Measurements from ENCODE around the gene APPBP2. TPM values are rescaled to one million over a fixed set of nuclear protein-coding genes. Genes with fewer than 3 reads are reported as not detected.

Gene APPBP2
- polyA plus RNA-seq, 1 of the 3 experiments (the other 2 are of a cell fraction), result 7.6 TPM

DNA sequence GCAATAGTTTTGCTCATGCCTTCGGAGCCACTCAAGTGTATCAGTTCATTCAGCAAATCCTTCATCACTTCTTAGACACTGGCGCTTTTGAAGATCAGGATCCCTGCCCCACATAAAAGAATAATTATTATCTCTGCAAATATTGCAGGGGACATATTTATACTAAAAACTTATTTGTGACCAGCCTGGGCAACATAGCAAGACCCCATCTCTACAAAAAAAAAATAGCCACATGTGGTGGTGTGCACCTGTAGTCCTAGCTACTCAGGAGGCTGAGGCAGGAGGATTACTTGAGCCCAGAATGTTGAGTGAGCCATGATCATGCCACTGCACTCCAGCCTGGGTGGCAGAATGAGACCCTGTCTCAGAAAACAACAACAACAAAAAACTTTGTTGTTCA lies 1.7 kb upstream of the APPBP2 start:
- no peaks in the 10 kb centered on the region for H3K9me3 ChIP-seq
- H4K20me1 ChIP-seq (ENCODE audit: insufficient read depth), result peaks cover 22% of the 10 kb centered on the region
- peaks cover 0 to 14% of the 10 kb centered on the region in 2 experiments; a peak in 2 of 4 replicates for H3K4me1 ChIP-seq (ENCODE audit: control insufficient read depth in 1 of 2, insufficient read depth in 2 of 2, low read depth in 1 of 2, low read length in 1 of 2)
- peaks cover 3% of the 10 kb centered on the region for H3F3A ChIP-seq (replicated peaks; ENCODE audit: insufficient read depth)
- TF ChIP-seq, protein P1, sequence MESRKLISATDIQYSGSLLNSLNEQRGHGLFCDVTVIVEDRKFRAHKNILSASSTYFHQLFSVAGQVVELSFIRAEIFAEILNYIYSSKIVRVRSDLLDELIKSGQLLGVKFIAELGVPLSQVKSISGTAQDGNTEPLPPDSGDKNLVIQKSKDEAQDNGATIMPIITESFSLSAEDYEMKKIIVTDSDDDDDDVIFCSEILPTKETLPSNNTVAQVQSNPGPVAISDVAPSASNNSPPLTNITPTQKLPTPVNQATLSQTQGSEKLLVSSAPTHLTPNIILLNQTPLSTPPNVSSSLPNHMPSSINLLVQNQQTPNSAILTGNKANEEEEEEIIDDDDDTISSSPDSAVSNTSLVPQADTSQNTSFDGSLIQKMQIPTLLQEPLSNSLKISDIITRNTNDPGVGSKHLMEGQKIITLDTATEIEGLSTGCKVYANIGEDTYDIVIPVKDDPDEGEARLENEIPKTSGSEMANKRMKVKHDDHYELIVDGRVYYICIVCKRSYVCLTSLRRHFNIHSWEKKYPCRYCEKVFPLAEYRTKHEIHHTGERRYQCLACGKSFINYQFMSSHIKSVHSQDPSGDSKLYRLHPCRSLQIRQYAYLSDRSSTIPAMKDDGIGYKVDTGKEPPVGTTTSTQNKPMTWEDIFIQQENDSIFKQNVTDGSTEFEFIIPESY (IDR thresholded peaks at IDR 0.05; ENCODE audit: borderline replicate concordance, low read depth), result no peak
- H2AFZ ChIP-seq (ENCODE audit: low read depth), result no peak overlapping the region
- H3K27ac ChIP-seq (ENCODE audit: low read depth in 2 of 2, low read length in 1 of 2), result no peak overlapping the region
- H3K9me2 ChIP-seq, result no peaks in the 10 kb centered on the region
- H3K9ac ChIP-seq, result no peak overlapping the region
- H3K79me2 ChIP-seq (ENCODE audit: insufficient read depth), result peaks cover 52% of the 10 kb centered on the region
- WGBS (ENCODE audit: low lambda C conversion rate), result 100% methylated on average over 2 of the region's 2 CpGs
- DNase-seq, result no peak
- peaks cover 0 to 5% of the 10 kb centered on the region in 2 experiments for H3K36me3 ChIP-seq (replicated peaks in 1 of 2; ENCODE audit: control insufficient read depth in 1 of 2, insufficient read depth in 2 of 2, low read length in 1 of 2)
- no peak overlapping the region for H3K4me2 ChIP-seq
- no peaks in the 10 kb centered on the region for H3K27me3 ChIP-seq (ENCODE audit: insufficient read depth)
- no peak overlapping the region for H3K4me3 ChIP-seq (ENCODE audit: low read depth in 2 of 2, low read length in 1 of 2)
- CTCF ChIA-PET, result interaction anchor here (0.6 to 2.0 kb wide), 2 partner anchors 9 to 102 kb away, joined by 3 to 7 read pairs; no protein-coding TSS in a partner anchor
- POLR2A ChIA-PET, result no interaction called here

DNA sequence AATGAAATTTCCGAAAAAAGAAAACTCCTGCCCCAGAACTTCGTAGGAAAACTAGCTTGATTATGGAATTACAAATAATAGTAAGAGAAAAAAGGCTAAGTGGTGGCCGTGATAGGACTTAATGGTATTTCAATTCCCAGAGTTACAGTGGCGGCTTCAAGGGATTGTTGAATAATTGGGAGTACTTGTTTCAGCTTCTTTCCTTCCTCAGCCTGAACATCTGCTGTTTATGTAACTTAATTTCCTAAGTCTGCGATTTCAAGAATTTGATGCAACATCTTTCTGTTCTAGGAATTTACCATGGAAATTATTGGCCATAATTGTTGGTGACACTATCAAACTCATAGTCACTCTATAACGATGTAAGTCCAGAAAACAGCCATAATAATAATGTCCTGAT lies 684 bp upstream of the APPBP2 start:
- Histone ChIP-seq H3K9me2 (no peaks in the 10 kb centered on the region), H3K79me2 (ENCODE audit: insufficient read depth) (peaks cover 62% of the 10 kb centered on the region), H3K9me3 (no peaks in the 10 kb centered on the region), H3K4me2 (peak overlapping the region; percentile 78), H3K36me3 (replicated peaks in 1 of 2; ENCODE audit: control insufficient read depth in 1 of 2, insufficient read depth in 2 of 2, low read length in 1 of 2) (no peaks in the 10 kb centered on the region), H3K9ac (peak overlapping the region; percentile 98), H3K4me3 (ENCODE audit: low read depth in 2 of 2, low read length in 1 of 2) (peak overlapping the region; percentile 90 to 93), H3K27me3 (ENCODE audit: insufficient read depth) (no peaks in the 10 kb centered on the region), H3K4me1 (ENCODE audit: control insufficient read depth in 1 of 2, insufficient read depth in 2 of 2, low read depth in 1 of 2, low read length in 1 of 2) (peaks cover 0 to 14% of the 10 kb centered on the region in 2 experiments; a peak in 2 of 4 replicates), H3F3A (replicated peaks; ENCODE audit: insufficient read depth) (peaks cover 3% of the 10 kb centered on the region), H4K20me1 (ENCODE audit: insufficient read depth) (peaks cover 32% of the 10 kb centered on the region), H3K27ac (ENCODE audit: low read depth in 2 of 2, low read length in 1 of 2) (peak overlapping the region; percentile 97 to 99), H2AFZ (ENCODE audit: low read depth) (peak overlapping the region; percentile 87)
- DNase-seq, result peak; percentile 32
- CTCF ChIA-PET, result interaction anchor here (1.1 to 2.8 kb wide), 4 partner anchors 9 to 112 kb away, joined by 3 to 12 read pairs (median 7); no protein-coding TSS in a partner anchor
- 5% methylated on average over 6 of the region's 6 CpGs for WGBS (ENCODE audit: low lambda C conversion rate)
- POLR2A ChIA-PET, result interaction anchor here (0.6 to 1.3 kb wide), 7 partner anchors 8 to 90 kb away, joined by 3 to 5 read pairs (median 3); partner anchors contain the start of gene PPM1D
- no peak for TF ChIP-seq SIN3A (IDR thresholded peaks at IDR 0.05; ENCODE audit: borderline replicate concordance, low read depth, low read length)
- TF ChIP-seq TAF1 (IDR thresholded peaks at IDR 0.05; ENCODE audit: borderline replicate concordance, low read depth, low read length), result no peak
- TF ChIP-seq SMC3 (IDR thresholded peaks at IDR 0.05; ENCODE audit: low read depth, low read length), result no peak
- no peak for TF ChIP-seq MEF2A (IDR thresholded peaks at IDR 0.05; ENCODE audit: borderline replicate concordance, low read depth)
- TF ChIP-seq, protein P1 (IDR thresholded peaks at IDR 0.05; ENCODE audit: borderline replicate concordance, low read depth), result no peak
- no peak for TF ChIP-seq TCF12 (IDR thresholded peaks at IDR 0.05)
- TF ChIP-seq RXRA (IDR thresholded peaks at IDR 0.05; ENCODE audit: borderline replicate concordance, low read depth), result no peak
- TF ChIP-seq ELF1 (IDR thresholded peaks at IDR 0.05), result no peak
- TF ChIP-seq, protein P2, sequence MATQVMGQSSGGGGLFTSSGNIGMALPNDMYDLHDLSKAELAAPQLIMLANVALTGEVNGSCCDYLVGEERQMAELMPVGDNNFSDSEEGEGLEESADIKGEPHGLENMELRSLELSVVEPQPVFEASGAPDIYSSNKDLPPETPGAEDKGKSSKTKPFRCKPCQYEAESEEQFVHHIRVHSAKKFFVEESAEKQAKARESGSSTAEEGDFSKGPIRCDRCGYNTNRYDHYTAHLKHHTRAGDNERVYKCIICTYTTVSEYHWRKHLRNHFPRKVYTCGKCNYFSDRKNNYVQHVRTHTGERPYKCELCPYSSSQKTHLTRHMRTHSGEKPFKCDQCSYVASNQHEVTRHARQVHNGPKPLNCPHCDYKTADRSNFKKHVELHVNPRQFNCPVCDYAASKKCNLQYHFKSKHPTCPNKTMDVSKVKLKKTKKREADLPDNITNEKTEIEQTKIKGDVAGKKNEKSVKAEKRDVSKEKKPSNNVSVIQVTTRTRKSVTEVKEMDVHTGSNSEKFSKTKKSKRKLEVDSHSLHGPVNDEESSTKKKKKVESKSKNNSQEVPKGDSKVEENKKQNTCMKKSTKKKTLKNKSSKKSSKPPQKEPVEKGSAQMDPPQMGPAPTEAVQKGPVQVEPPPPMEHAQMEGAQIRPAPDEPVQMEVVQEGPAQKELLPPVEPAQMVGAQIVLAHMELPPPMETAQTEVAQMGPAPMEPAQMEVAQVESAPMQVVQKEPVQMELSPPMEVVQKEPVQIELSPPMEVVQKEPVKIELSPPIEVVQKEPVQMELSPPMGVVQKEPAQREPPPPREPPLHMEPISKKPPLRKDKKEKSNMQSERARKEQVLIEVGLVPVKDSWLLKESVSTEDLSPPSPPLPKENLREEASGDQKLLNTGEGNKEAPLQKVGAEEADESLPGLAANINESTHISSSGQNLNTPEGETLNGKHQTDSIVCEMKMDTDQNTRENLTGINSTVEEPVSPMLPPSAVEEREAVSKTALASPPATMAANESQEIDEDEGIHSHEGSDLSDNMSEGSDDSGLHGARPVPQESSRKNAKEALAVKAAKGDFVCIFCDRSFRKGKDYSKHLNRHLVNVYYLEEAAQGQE (IDR thresholded peaks at IDR 0.05; ENCODE audit: low read depth, low read length), result no peak
- TF ChIP-seq, protein P3, sequence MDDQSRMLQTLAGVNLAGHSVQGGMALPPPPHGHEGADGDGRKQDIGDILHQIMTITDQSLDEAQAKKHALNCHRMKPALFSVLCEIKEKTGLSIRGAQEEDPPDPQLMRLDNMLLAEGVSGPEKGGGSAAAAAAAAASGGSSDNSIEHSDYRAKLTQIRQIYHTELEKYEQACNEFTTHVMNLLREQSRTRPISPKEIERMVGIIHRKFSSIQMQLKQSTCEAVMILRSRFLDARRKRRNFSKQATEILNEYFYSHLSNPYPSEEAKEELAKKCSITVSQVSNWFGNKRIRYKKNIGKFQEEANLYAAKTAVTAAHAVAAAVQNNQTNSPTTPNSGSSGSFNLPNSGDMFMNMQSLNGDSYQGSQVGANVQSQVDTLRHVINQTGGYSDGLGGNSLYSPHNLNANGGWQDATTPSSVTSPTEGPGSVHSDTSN (IDR thresholded peaks at IDR 0.05), result no peak
- TF ChIP-seq YY1 (IDR thresholded peaks at IDR 0.05; ENCODE audit: low read depth), result no peak
- no peak for TF ChIP-seq NFIC (IDR thresholded peaks at IDR 0.05; ENCODE audit: borderline replicate concordance)
- TF ChIP-seq, protein P4, sequence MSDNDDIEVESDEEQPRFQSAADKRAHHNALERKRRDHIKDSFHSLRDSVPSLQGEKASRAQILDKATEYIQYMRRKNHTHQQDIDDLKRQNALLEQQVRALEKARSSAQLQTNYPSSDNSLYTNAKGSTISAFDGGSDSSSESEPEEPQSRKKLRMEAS (IDR thresholded peaks at IDR 0.05; ENCODE audit: low read depth), result no peak
- TF ChIP-seq, protein P5, sequence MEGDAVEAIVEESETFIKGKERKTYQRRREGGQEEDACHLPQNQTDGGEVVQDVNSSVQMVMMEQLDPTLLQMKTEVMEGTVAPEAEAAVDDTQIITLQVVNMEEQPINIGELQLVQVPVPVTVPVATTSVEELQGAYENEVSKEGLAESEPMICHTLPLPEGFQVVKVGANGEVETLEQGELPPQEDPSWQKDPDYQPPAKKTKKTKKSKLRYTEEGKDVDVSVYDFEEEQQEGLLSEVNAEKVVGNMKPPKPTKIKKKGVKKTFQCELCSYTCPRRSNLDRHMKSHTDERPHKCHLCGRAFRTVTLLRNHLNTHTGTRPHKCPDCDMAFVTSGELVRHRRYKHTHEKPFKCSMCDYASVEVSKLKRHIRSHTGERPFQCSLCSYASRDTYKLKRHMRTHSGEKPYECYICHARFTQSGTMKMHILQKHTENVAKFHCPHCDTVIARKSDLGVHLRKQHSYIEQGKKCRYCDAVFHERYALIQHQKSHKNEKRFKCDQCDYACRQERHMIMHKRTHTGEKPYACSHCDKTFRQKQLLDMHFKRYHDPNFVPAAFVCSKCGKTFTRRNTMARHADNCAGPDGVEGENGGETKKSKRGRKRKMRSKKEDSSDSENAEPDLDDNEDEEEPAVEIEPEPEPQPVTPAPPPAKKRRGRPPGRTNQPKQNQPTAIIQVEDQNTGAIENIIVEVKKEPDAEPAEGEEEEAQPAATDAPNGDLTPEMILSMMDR (IDR thresholded peaks at IDR 0.05), result no peak
- no peak for TF ChIP-seq POLR2AphosphoS5 (IDR thresholded peaks at IDR 0.05; ENCODE audit: low read depth, low read length)
- TF ChIP-seq RCOR1 (IDR thresholded peaks at IDR 0.05; ENCODE audit: low read length), result no peak
